ENCODE measurements around the gene PTCD1.

PTCD1 gene

GRCh38 chr7:99409192-99409572, 29.4 kb downstream of the PTCD1 start:
- H3K4me3 ChIP-seq (ENCODE audit: low read depth, low read length), result peak overlapping the region; percentile 93
- no peak for TF ChIP-seq CTCF (IDR thresholded peaks at IDR 0.05; ENCODE audit: control insufficient read depth, extremely low read depth, insufficient read depth)
- no peak for DNase-seq (ENCODE audit: low read depth)

- no peak for TF ChIP-seq CTCF (IDR thresholded peaks at IDR 0.05; ENCODE audit: control insufficient read depth, extremely low read depth, insufficient read depth)
- H3K4me3 ChIP-seq (ENCODE audit: low read depth, low read length), result peak within 1 kb of the TSS; percentile 93
- peak; percentile 79 for DNase-seq (ENCODE audit: low read depth)
These were observed 30.0 kb downstream of the PTCD1 start, which contains the start of the genes BUD31 and PDAP1 for GRCh38 chr7:99408379-99409191. Gene BUD31, plus strand, starts transcription at chr7:99408969. Its CDS starts 2,124 bp downstream, at chr7:99411093. Gene PDAP1, minus strand, starts transcription at chr7:99408597. Its CDS starts 49 bp downstream, at chr7:99408548.

- TF ChIP-seq CTCF (IDR thresholded peaks at IDR 0.05; ENCODE audit: control insufficient read depth, extremely low read depth, insufficient read depth), result no peak
- peak; percentile 56 for DNase-seq (ENCODE audit: low read depth)
- peak overlapping the region; percentile 93 for H3K4me3 ChIP-seq (ENCODE audit: low read depth, low read length)
These were observed 30.7 kb downstream of the PTCD1 start for GRCh38 chr7:99407872-99408378.

- no peak for TF ChIP-seq CTCF (IDR thresholded peaks at IDR 0.05; ENCODE audit: control insufficient read depth, extremely low read depth, insufficient read depth)
- DNase-seq (ENCODE audit: low read depth), result no peak
- peak overlapping the region; percentile 93 for H3K4me3 ChIP-seq (ENCODE audit: low read depth, low read length)
These were observed 32.0 kb downstream of the PTCD1 start for GRCh38 chr7:99406557-99406956.

GRCh38 chr7:99404977-99405320, 33.6 kb downstream of the PTCD1 start:
- TF ChIP-seq CTCF (IDR thresholded peaks at IDR 0.05; ENCODE audit: control insufficient read depth, extremely low read depth, insufficient read depth), result no peak
- H3K4me3 ChIP-seq (ENCODE audit: low read depth, low read length), result no peak overlapping the region
- DNase-seq (ENCODE audit: low read depth), result no peak

GRCh38 chr7:99404235-99404976, 34.2 kb downstream of the PTCD1 start:
- H3K4me3 ChIP-seq (ENCODE audit: low read depth, low read length), result no peak overlapping the region
- TF ChIP-seq CTCF (IDR thresholded peaks at IDR 0.05; ENCODE audit: control insufficient read depth, extremely low read depth, insufficient read depth), result no peak
- DNase-seq (ENCODE audit: low read depth), result no peak
